ENCODE results near the gene PCNX2.
"Not testable (repeated sequence)": the region's sequence is repeated elsewhere in the genome, so short reads cannot be mapped to it uniquely, and the experiment has no call there.

The PCNX2 gene

DNA sequence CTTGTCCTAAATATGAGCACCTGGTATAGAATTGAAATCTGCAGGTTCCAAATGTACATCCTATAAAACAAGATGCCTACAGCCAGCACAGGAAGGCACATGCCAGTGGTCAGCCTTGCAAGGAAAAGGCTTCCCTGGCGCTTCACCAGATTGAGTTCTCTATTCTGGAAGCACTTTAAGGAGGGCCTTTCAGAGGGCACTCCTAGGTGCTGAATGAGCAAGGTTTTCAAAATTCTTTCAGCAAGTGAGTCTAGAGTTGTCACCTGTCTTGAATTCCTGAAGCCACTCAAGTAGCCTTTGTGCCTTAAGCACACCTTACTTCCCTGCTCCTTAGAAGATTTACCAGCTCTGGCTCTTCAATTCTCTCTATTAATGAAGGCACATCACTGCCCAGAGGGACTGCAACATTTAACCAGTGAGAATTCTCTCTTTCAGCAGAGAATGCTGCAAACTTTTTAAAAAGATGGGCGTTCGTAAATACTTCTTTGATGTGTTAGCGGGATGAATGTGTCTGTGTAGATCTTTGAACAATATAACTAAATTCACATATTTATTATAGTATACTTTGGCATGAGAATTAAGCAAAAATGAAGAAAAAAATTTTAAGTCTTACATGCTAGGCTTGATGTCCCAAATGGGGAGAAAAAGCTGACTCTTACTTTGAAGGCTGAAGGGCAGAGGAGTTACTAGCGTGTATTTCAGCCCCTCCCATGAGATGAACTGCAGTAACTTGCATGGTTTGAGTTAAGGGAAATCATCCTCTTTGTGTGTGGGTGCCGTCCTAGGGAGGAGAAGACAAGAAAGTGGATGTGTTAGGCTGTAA lies 183.1 kb downstream of the PCNX2 start:
- DNase-seq (ENCODE audit: low read depth in 2 of 2, low spot score in 1 of 2) = no peak

GRCh38 chr1:233111731-233112130 lies 183.8 kb downstream of the PCNX2 start:
- DNase-seq (ENCODE audit: low read depth in 2 of 2, low spot score in 1 of 2) = no peak

DNA sequence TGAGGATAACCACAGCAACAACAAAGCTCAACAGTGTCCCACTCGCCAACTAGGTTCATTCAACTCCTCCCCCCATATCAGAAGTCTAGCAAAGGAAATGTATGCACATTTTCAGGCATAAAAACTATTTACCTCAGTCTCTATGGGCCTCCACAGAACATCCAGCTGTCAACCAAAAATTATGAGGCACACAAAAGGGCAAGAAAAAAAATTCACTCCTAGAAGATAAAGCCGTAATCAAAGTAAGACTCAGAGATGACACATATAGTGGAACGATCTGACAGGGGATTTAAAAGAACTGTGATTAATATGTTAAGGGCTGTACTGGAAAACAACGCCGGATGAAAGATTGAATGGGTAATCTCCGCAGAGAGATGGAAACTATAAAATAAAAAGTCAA lies 186.4 kb downstream of the PCNX2 start:
- no peak for DNase-seq (ENCODE audit: low read depth in 2 of 2, low spot score in 1 of 2)

DNA sequence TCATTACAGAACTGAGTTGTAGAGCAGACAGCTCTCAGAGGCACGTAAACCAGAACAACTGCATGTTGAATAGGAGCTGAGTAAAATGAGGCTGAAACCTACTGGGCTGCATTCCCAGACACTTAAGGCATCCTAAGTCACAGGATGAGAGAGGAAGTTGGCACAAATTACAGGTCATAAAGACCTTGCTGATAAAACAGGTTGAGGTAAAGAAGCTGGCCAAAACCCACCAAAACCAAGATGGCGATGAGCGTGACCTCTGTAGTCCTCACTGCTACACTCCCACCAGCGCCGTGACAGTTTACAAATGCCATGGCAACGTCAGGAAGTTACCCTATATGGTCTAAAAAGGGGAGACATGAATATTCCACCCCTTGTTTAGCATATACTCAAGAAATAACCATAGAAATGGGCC lies 187.8 kb downstream of the PCNX2 start:
- DNase-seq (ENCODE audit: low read depth in 2 of 2, low spot score in 1 of 2) = not testable (repeated sequence)

DNA sequence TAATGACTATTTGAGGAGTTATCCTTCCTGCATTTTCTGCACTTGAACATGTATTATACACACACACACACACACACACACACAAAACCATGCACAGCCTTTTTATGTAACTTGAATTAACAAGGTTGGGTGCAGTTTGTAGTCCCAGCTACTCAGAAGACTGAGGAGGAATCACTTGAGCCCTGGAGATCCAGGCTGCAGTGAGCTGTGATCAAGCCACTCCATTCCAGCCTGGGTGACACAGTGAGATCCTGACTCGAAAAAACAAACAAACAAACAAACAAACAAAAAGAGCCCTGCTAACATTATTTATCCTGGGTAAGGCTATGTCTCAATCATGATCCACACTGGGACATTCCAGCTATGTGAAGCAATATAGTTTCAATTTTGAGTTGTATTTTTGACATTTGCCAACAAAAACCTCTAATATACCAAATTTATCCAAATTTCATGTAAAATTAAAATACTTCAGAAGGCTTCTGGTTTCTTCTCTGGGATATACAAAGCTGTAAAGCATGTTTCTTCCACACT lies 188.3 kb downstream of the PCNX2 start:
- DNase-seq (ENCODE audit: low read depth in 2 of 2, low spot score in 1 of 2) = no peak

GRCh38 chr1:233105225-233105624 lies 190.3 kb downstream of the PCNX2 start:
- DNase-seq (ENCODE audit: low read depth in 2 of 2, low spot score in 1 of 2) = no peak

GRCh38 chr1:233102341-233102740 lies 193.2 kb downstream of the PCNX2 start:
- no peak for DNase-seq (ENCODE audit: low read depth in 2 of 2, low spot score in 1 of 2)

DNA sequence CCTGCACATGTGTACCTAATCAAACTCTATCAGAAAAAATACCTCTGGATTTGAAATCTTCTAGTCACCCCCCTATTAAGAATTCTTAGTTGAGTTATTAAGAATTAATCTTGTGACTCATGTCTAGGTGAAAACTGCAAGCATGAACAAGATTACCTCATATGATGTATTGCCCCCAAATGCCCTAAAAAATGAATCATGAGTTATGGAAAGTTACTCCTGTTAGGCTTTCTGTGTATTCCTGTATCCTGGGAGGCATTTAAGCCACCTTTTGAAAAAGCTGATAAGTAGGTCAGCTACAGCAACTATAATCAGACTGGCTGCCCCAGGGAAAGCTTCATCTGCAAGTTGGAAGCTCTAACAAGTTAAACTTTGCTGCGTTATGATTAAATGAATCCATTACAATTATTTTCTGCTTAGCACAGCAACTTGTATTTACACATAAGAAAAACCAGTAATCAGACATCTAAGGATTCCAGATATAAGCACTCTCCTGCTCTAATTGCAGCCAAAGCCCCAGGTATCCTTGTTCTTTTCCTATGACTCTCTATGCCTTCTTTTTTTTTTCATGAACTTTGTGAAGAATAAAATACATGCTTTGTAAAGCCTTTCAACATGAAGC lies 197.5 kb downstream of the PCNX2 start:
- no peak for DNase-seq (ENCODE audit: low read depth in 2 of 2, low spot score in 1 of 2)

DNA sequence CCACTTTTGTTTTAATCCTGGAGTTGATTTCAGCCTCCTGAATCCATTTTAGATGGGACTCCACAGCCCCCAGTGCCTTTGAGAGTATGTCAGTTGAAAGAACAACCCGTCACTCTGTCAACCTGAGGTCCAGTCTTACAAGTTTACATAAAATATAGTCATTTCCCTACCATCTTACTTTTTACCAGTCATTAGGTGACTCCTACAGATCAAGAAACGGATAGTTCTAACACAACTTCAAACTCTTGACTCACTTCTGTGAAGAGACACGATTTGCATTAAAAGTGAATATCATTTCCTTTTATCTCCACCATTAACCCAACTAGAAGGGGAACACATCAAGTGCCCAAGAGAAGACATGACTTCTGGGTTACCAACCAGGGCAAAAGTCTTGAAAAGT lies 198.0 kb downstream of the PCNX2 start:
- no peak for DNase-seq (ENCODE audit: low read depth in 2 of 2, low spot score in 1 of 2)

DNA sequence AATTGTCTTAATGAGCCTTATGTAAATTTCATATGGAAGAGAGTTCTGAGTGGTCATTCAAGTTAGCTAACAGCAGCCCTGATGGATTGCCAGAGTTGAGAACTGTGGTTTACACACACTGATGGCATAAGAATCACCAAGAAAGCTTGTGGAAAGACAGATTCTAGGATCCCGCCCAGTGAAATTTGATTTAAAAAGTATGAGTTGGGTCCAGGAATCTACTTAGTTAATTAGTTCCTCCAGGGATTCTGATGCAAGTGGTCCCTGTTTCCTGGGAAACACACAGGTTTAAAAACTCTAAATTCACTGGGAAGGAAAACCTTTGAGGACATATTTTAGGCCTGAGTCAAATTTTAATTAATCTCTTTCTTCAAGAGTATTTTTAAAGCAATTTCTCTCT lies 200.8 kb downstream of the PCNX2 start:
- no peak for DNase-seq (ENCODE audit: low read depth in 2 of 2, low spot score in 1 of 2)

GRCh38 chr1:233094269-233094668 lies 201.3 kb downstream of the PCNX2 start:
- no peak for DNase-seq (ENCODE audit: low read depth in 2 of 2, low spot score in 1 of 2)

DNA sequence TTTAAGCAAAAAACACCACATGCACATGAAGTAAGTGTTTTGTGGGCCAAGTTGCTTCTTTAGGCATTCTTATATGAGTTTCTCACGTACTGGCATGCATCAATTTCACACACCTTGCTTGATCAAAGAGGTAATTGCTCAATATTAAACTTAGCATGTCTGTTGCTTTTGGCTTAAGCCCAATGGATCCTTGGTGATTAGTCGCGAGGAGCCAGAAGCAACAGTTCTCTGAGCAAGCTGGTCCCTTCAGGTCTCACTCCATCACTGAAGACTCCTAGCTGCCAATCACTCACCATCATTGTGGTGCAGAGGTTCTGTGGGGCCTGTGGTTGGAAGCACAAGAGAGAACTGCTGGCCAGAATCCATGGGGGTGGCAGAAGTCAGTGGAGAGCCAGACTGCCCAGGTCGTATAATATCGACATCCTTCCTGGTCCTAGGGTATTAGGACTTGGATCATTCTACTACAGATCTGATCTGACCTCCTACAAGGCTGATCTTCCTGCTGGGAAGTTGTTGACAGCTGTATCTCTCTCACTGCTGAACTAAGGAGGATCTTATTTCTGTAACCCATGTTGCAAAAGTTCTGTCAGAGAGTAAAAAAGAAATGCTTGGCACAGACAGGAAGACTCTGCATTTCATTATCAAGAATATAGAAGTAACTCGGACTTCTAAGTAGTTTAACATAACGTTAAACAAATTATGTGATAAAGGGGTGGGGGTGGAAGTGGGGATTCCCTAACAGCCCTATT lies 204.6 kb downstream of the PCNX2 start:
- DNase-seq (ENCODE audit: low read depth in 2 of 2, low spot score in 1 of 2) = no peak

GRCh38 chr1:233089251-233089650 lies 206.3 kb downstream of the PCNX2 start:
- DNase-seq (ENCODE audit: low read depth in 2 of 2, low spot score in 1 of 2) = no peak

GRCh38 chr1:233088613-233089012 lies 206.9 kb downstream of the PCNX2 start:
- no peak for DNase-seq (ENCODE audit: low read depth in 2 of 2, low spot score in 1 of 2)

DNA sequence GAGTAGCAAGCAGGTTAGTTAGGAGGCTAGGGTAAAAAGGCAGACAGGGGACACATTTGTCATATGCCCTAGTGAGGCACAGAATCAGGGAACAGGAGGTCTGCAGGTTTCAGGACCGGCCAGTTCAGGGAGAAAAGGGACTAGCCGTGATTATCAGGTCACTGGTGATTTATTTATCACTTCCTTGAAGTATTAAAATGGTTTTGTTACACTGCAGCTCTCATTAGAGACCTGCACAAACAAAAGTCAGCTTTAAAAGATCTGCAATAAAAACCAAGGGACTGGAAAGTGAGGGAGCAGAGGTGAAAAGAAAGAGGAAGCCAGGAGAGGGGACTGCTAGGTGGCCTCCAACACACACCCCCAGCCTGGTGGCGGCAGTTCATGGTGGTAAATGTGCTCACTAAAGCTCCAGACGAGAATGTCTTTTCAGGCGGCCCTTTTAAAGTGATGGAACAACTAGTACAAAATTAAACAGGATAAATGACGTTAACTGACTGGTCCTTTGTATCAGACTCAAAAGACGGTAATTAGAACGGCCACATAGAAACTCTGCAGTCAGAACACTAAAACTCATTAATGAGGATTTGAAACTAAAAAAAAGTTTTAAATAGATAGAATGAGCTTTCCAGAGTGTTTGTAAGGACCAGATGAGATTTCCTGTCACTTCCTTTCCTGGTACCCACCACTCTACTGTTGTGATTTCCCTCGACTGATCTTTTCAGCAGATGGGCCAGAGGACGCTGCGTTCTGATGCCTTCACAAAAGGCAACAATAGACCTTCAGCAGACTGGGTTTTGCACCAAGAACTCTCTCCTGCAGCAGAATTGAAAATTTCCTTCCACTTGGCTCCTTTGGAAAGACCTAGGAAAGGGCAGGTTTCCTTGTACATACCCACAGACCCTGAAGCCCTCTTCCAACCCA lies 208.3 kb downstream of the PCNX2 start:
- no peak for DNase-seq (ENCODE audit: low read depth in 2 of 2, low spot score in 1 of 2)

- DNase-seq (ENCODE audit: low read depth in 2 of 2, low spot score in 1 of 2) = no peak
Observed at GRCh38 chr1:233085566-233085965, 210.0 kb downstream of the PCNX2 start.

DNA sequence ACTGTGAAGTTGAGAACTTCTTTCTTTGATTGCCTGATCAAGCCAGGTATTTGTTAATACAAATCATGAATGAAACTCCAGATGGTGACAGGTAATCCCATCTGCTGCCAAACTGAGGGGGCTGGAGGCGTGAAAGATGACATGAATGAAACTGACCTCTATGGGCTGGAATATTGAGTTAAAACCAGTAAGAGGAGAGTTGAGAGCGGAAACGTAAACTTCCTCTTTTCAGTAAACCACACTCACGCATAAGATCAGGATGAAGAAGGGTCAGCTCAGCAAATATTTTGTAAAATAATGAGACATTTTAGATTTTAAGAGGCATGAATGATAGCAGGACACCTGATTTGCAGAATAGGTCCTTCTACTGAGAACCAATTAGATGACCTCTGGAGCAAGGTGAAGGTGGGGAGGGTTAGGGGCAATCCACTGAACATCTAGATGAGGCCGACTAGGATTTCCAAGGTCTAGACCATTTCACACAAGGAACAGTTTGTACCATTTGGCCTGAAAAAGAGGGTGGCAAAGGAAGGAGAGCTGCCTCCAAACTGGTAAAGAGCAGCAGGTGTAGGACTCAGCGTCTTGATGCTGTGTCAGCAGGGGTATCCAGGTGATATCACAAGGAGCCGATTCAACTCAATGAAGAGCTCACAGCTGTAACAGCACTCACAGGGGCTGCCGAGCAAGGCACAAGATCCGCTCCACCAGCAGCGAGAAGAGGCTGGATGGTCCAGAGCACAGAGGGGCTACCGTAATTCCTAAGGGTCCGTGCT lies 212.6 kb downstream of the PCNX2 start:
- no peak for DNase-seq (ENCODE audit: low read depth in 2 of 2, low spot score in 1 of 2)

DNA sequence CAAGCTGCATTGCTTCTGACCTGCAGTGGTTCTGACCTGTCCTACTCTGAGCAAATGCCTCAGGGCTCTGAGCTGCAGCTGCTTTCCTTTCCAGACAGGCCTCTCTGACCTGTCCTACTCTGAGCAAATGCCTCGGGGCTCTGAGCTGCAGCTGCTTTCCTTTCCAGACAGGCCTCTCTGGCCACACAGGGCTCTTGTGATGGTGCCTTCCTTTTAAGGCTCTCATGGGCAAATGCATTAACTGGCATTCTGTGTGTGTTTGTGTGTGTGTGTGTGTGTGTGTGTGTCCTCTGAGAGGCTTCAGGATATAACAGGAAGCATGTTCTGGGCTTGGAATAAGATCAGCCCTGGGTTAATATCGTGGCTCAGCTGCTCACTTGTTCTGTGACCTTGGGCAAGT lies 213.8 kb downstream of the PCNX2 start:
- no peak for DNase-seq (ENCODE audit: low read depth in 2 of 2, low spot score in 1 of 2)

DNA sequence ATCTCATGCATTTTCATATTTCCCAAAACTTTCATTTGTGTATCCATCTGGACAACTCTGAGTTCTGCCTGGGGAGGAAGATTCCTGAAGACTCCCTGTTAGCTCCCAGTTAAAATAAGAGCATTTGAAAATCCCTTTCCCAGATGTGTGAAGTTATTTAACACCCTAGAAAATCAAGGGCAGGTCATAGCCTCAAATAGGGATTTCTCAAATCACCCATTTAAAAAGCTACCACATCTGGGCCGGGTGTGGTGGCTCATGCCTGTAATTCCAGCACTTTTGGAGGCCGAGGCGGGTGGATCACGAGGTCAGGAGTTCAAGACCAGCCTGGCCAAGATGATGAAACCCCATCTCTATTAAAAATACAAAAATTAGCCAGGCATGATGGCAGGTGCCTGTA lies 214.7 kb downstream of the PCNX2 start:
- DNase-seq (ENCODE audit: low read depth in 2 of 2, low spot score in 1 of 2) = not testable (repeated sequence)

GRCh38 chr1:233080286-233080685 lies 215.2 kb downstream of the PCNX2 start:
- DNase-seq (ENCODE audit: low read depth in 2 of 2, low spot score in 1 of 2) = no peak

Measured in stimulated activated CD8-positive, alpha-beta memory T cell treated with anti-CD3 and anti-CD28 coated beads, Interleukin-4, amount 100 ng/mL, for 1 hour (primary cell).